ENCODE measurements around the gene TRIM24.
"Not testable (repeated sequence)": the region's sequence is repeated elsewhere in the genome, so short reads cannot be mapped to it uniquely, and the experiment has no call there.

The TRIM24 gene

GRCh38 chr7:138460649-138461607, 869 bp downstream of the TRIM24 start:
- peak; percentile 11 to 25 for DNase-seq (ENCODE audit: low read depth in 2 of 2, low spot score in 1 of 2)

GRCh38 chr7:138463291-138463618, 3.2 kb downstream of the TRIM24 start:
- not testable (repeated sequence) for DNase-seq (ENCODE audit: low read depth in 2 of 2, low spot score in 1 of 2)

GRCh38 chr7:138465046-138465445, 5.0 kb downstream of the TRIM24 start:
- no peak for DNase-seq (ENCODE audit: low read depth in 2 of 2, low spot score in 1 of 2)

- not testable (repeated sequence) for DNase-seq (ENCODE audit: low read depth in 2 of 2, low spot score in 1 of 2)
Measured at GRCh38 chr7:138466069-138466756, 6.2 kb downstream of the TRIM24 start.

GRCh38 chr7:138468244-138469123, 8.4 kb downstream of the TRIM24 start:
- no peak for DNase-seq (ENCODE audit: low read depth in 2 of 2, low spot score in 1 of 2)

- no peak for DNase-seq (ENCODE audit: low read depth in 2 of 2, low spot score in 1 of 2)
Measured at GRCh38 chr7:138470391-138471157, 10.5 kb downstream of the TRIM24 start.

- DNase-seq (ENCODE audit: low read depth in 2 of 2, low spot score in 1 of 2): no peak
Measured at GRCh38 chr7:138472292-138473079, 12.4 kb downstream of the TRIM24 start.

GRCh38 chr7:138475377-138475776, 15.3 kb downstream of the TRIM24 start:
- no peak for DNase-seq (ENCODE audit: low read depth in 2 of 2, low spot score in 1 of 2)

- no peak for DNase-seq (ENCODE audit: low read depth in 2 of 2, low spot score in 1 of 2)
Measured at GRCh38 chr7:138477081-138477578, 17.1 kb downstream of the TRIM24 start.

GRCh38 chr7:138477581-138477980, 17.5 kb downstream of the TRIM24 start:
- no peak for DNase-seq (ENCODE audit: low read depth in 2 of 2, low spot score in 1 of 2)

GRCh38 chr7:138478499-138478908, 18.4 kb downstream of the TRIM24 start:
- DNase-seq (ENCODE audit: low read depth in 2 of 2, low spot score in 1 of 2): no peak

GRCh38 chr7:138480527-138480926, 20.5 kb downstream of the TRIM24 start:
- DNase-seq (ENCODE audit: low read depth in 2 of 2, low spot score in 1 of 2): no peak

- no peak for DNase-seq (ENCODE audit: low read depth in 2 of 2, low spot score in 1 of 2)
Measured at GRCh38 chr7:138481447-138482380, 21.7 kb downstream of the TRIM24 start.

- DNase-seq (ENCODE audit: low read depth in 2 of 2, low spot score in 1 of 2): no peak
Measured at GRCh38 chr7:138483531-138483930, 23.5 kb downstream of the TRIM24 start.

GRCh38 chr7:138485508-138485907, 25.4 kb downstream of the TRIM24 start:
- DNase-seq (ENCODE audit: low read depth in 2 of 2, low spot score in 1 of 2): not testable (repeated sequence)

- not testable (repeated sequence) for DNase-seq (ENCODE audit: low read depth in 2 of 2, low spot score in 1 of 2)
Measured at GRCh38 chr7:138489139-138489538, 29.1 kb downstream of the TRIM24 start.

GRCh38 chr7:138491612-138492386, 31.7 kb downstream of the TRIM24 start:
- DNase-seq (ENCODE audit: low read depth in 2 of 2, low spot score in 1 of 2): no peak

- no peak for DNase-seq (ENCODE audit: low read depth in 2 of 2, low spot score in 1 of 2)
Measured at GRCh38 chr7:138492423-138492822, 32.4 kb downstream of the TRIM24 start.

Data from stimulated activated CD8-positive, alpha-beta memory T cell treated with anti-CD3 and anti-CD28 coated beads, Interleukin-4, amount 100 ng/mL, for 4 hours (primary cell).